ENCODE results near the gene HP.

DNA sequence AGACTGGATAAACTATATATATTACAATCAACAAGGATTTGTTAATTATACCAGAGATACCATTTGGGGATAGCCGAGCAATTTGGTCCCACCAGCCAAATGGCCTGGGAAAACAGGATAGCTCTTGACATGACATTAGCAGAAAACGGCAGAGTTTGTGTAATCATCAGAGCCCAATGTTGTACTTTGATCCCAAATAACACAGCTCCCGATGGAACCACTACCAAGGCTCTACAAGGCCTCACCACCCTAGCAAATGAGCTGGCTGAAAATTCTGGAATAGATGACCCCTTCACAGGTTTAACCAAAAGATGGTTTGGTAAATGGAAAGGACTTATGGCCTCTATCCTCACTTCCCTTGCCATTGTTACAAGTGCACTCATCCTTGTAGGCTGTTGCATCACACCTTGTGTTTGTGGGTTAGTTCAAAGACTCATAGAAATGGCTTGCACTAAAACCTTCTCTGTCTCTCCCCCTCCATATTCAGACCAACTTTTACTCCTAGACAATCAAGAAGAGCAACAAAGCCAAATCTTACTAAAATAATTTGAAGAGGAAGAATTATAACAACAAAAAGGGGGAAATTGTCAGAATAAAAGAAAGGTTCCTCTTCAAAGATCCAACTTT lies 29.6 kb downstream of the HP start:
- TF ChIP-seq, protein P1, sequence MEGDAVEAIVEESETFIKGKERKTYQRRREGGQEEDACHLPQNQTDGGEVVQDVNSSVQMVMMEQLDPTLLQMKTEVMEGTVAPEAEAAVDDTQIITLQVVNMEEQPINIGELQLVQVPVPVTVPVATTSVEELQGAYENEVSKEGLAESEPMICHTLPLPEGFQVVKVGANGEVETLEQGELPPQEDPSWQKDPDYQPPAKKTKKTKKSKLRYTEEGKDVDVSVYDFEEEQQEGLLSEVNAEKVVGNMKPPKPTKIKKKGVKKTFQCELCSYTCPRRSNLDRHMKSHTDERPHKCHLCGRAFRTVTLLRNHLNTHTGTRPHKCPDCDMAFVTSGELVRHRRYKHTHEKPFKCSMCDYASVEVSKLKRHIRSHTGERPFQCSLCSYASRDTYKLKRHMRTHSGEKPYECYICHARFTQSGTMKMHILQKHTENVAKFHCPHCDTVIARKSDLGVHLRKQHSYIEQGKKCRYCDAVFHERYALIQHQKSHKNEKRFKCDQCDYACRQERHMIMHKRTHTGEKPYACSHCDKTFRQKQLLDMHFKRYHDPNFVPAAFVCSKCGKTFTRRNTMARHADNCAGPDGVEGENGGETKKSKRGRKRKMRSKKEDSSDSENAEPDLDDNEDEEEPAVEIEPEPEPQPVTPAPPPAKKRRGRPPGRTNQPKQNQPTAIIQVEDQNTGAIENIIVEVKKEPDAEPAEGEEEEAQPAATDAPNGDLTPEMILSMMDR (IDR thresholded peaks at IDR 0.05) = no peak
- no peak for TF ChIP-seq POLR2A (IDR thresholded peaks at IDR 0.05)

Data from uterus (tissue), 2 donors.